Endothelial cell of umbilical vein (primary cell): ENCODE data around the gene PFAS. TPM values are rescaled to one million over a fixed set of nuclear protein-coding genes. Genes with fewer than 3 reads are reported as not detected.
A peak's percentile ranks its signal among the peaks of the same experiment; 100 is the strongest.

Source experiments
- BruUV-seq: library from RNA; stranded (reverse); fragments of 400-500 nt; replicated peaks from 2 replicates; lab custom pipeline; 2021; lab: Mats Ljungman, UMichigan
- CTCF ChIA-PET: fragments of 300-600, 350-600 bp; sonication (Branson Sonifier 250); formaldehyde crosslinking; loops from one replicate; lab custom pipeline; 2021; ENCODE audit warnings: antibody characterized with exemption, inconsistent platforms; lab: Charles Lee
- POLR2A ChIA-PET: fragments of 300-600, 350-600 bp; sonication (Branson Sonifier 250); formaldehyde crosslinking; loops from one replicate; lab custom pipeline; 2021; ENCODE audit warnings: antibody characterized with exemption, inconsistent platforms; lab: Charles Lee
- DNase-seq: peaks from one replicate; pipeline ENCODE4 v3.0.0-alpha.2; 2011; ENCODE audit warnings: low read depth, low spot score
- FAIRE-seq: peaks from 2 replicates; lab custom pipeline; 2011; peaks lifted over from hg19 to GRCh38; lab: Jason Lieb, UNC
- H2AFZ ChIP-seq: 2 replicates; pipeline ENCODE4 v1.6.0; 2012; ENCODE audit warnings: low read depth, low read length, control low read depth, inconsistent platforms
- H3K27ac ChIP-seq: 2 replicates; pipeline ENCODE4 v1.5.1; 2011; ENCODE audit warnings: low read depth, mild to moderate bottlenecking, control low read depth, low read length, moderate library complexity; ENCODE audit not compliant: insufficient read depth
- H3K27me3 ChIP-seq, 2 experiments: 2 replicates each; pipeline versions ENCODE4 v1.6.0 to v1.6.1; 2011; ENCODE audit warnings: low read length in 2 of 2, mixed read lengths in 1 of 2; ENCODE audit not compliant: control insufficient read depth in 2 of 2, insufficient read depth in 2 of 2
- H3K36me3 ChIP-seq, 2 experiments: 2 replicates in 1 of 2; 3 replicates in 1 of 2; pipeline ENCODE4 v1.5.1; 2011; ENCODE audit warnings: low read length in 2 of 2, mild to moderate bottlenecking in 1 of 2, moderate library complexity in 1 of 2; ENCODE audit not compliant: control insufficient read depth in 2 of 2, insufficient read depth in 2 of 2; ENCODE audit errors: extremely low read depth in 1 of 2
- H3K4me1 ChIP-seq: 3 replicates; pipeline ENCODE4 v1.5.1; 2011; ENCODE audit warnings: mild to moderate bottlenecking, low read length; ENCODE audit not compliant: control insufficient read depth, insufficient read depth; ENCODE audit errors: extremely low read depth
- H3K4me2 ChIP-seq: 2 replicates; pipeline ENCODE4 v1.6.1; 2011; ENCODE audit warnings: low read length, control low read depth, mixed read lengths; ENCODE audit not compliant: insufficient read depth
- H3K4me3 ChIP-seq, 3 experiments: fragments of 200-600 bp in 1 of 3; sonication (generic), shearing (Covaris generic) in 1 of 3; replicated peaks in 1 of 3; 2 replicates each; pipeline ENCODE4 v1.5.1; 2011 to 2016; ENCODE audit warnings: control low read depth in 3 of 3, low read length in 3 of 3, mild to moderate bottlenecking in 2 of 3, inconsistent platforms in 1 of 3, low read depth in 1 of 3, moderate library complexity in 1 of 3; ENCODE audit not compliant: insufficient read depth in 1 of 3
- H3K79me2 ChIP-seq: 2 replicates; pipeline ENCODE4 v1.6.0; 2012; ENCODE audit warnings: low read length, inconsistent platforms; ENCODE audit not compliant: control insufficient read depth, insufficient read depth
- H3K9ac ChIP-seq: replicated peaks from 2 replicates; pipeline ENCODE3; 2011; ENCODE audit warnings: low read length, control low read depth; ENCODE audit not compliant: insufficient read depth; ENCODE audit errors: extremely low read depth
- H3K9me1 ChIP-seq: replicated peaks from 3 replicates; pipeline ENCODE4 v1.6.0; 2011; ENCODE audit warnings: mild to moderate bottlenecking, low read length; ENCODE audit not compliant: control insufficient read depth, insufficient read depth; ENCODE audit errors: extremely low read depth
- H3K9me3 ChIP-seq: replicated peaks from 2 replicates; pipeline ENCODE4 v1.5.1; 2012; ENCODE audit warnings: low read length, inconsistent platforms; ENCODE audit not compliant: control insufficient read depth, insufficient read depth
- H4K20me1 ChIP-seq: replicated peaks from 2 replicates; pipeline ENCODE3; 2011; ENCODE audit warnings: mild to moderate bottlenecking, low read length; ENCODE audit not compliant: control insufficient read depth, insufficient read depth; ENCODE audit errors: extremely low read depth
- JUN ChIP-seq: IDR thresholded peaks from 2 replicates; pipeline ENCODE4 v1.6.1; 2011; ENCODE audit warnings: borderline replicate concordance, low read depth; ENCODE audit not compliant: insufficient read length, insufficient read depth
- MAX ChIP-seq: IDR thresholded peaks from 2 replicates; pipeline ENCODE4 v1.6.1; 2011; ENCODE audit not compliant: insufficient read depth, insufficient read length
- POLR2A ChIP-seq: IDR thresholded peaks from 2 replicates; pipeline ENCODE4 v1.6.1; 2012; ENCODE audit warnings: low read depth, mild to moderate bottlenecking, control low read depth, low read length
- POLR2AphosphoS5 ChIP-seq: IDR thresholded peaks from 2 replicates; pipeline ENCODE4 v1.6.1; 2012; ENCODE audit warnings: low read depth, mild to moderate bottlenecking, control low read depth, low read length, moderate library complexity; ENCODE audit not compliant: insufficient read depth
- dilution Hi-C: fragments of 300-500 bp; cut with MboI; formaldehyde crosslinking; loops from one replicate; pipeline ENCODE4 v1.15.0; 2019; ENCODE audit warnings: low sequenced_read_pairs; ENCODE audit not compliant: extremely low pct_ligation_motif_present
- intact Hi-C: fragments of 100-400 bp; cut with micrococcal nuclease; formaldehyde crosslinking; loops from one replicate; pipeline ENCODE4 v1.10.0; 2022
- polyA plus RNA-seq, 4 experiments: library from polyadenylated mRNA; depleted of rRNA in 3 of 4; stranded (reverse) in 3 of 4; unstranded in 1 of 4; fragments of >200 nt; gene quantifications; 2 replicates each; pipeline versions ENCODE4 v1.2.1 to v1.2.3, GENCODE V29; 2011 to 2012; ENCODE audit warnings: missing spikeins in 1 of 4
- total RNA-seq: library from RNA; stranded (reverse); gene quantifications from 2 replicates; pipeline ENCODE4 v1.2.3, GENCODE V29; 2021
- TF ChIP-seq, protein P1 (sequence below), 2 donors: IDR thresholded peaks; 1 replicate in 1 of 2; 2 replicates in 1 of 2; pipeline ENCODE4 v1.5.1; 2011; ENCODE audit warnings: low read length in 2 of 2, mild to moderate bottlenecking in 2 of 2, moderate library complexity in 2 of 2, control low read depth in 1 of 2, inconsistent platforms in 1 of 2, low read depth in 1 of 2; ENCODE audit not compliant: insufficient read depth in 1 of 2; ENCODE audit errors: extremely low read depth in 1 of 2

PFAS gene
- total and polyA plus RNA-seq, 2 donors (not counting 3 experiments of a cell fraction or from before 2014, with no cell fraction given), result 34.1 to 108 TPM

DNA sequence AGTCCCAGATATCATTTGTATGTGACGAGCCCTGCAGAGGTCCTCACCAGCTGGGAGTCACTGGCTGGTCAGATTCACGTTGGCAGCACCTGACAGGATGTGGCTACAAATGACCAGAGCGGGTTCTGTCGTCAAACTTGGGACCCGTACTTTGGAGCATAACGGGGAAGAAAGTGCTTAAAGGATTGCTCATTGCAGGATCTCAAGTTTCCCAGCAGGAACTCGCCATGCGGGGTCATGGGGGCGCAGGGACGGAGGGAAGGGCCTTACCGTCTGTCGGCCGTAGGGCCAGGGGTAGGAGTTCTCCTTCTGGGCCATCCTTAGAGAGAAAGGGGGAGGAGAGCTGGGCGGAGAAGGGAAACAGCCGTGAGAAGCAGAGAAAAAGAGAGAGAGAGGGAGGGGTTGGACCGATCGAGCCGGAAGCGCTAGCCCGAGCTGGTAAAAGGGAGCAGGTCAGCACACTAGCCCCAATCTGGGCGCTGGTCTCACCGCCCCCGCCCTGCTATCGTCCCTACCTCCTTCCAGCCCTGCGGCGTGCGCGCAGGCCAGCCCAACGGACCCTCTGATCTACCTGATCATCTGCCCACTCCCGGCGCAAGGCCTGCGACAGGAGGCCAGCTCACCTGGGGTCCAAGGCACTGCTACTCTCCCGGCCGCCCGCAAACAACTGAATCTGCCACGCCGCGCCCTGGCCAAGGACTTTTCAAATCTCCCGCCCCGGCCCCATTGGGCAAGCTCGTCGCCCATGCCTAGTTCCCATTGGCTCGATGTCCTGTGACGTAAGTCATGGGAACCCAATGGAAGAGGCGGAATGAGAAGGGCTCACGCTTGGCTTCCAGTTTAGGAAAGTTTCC lies 39.0 kb upstream of the PFAS start, which contains the start of gene AURKB:
Gene AURKB (minus strand): TSS at position 669 of the 854 bp plus-strand sequence. CDS start 351 bp downstream, at position 318.
- DNase-seq, result peak; percentile 94
- dilution Hi-C loops (no loop called here), intact Hi-C loops (loop anchor here (1.0 kb wide), 3 partner anchors 10 to 23 kb away; no protein-coding TSS in a partner anchor)
- Histone ChIP-seq H3K9ac (peak within 1 kb of the TSS; percentile 77), H3K27me3 (no peaks in the 10 kb centered on the region), H3K27ac (peak within 1 kb of the TSS; percentile 62), H3K9me1 (no peaks in the 10 kb centered on the region), H4K20me1 (no peaks in the 10 kb centered on the region), H3K79me2 (peaks cover 33% of the 10 kb centered on the region), H3K4me2 (peak within 1 kb of the TSS; percentile 74), H3K4me3 (peak within 1 kb of the TSS; percentile 39 to 78 (median 77)), H2AFZ (peak within 1 kb of the TSS; percentile 72), H3K4me1 (peaks cover 13% of the 10 kb centered on the region), H3K9me3 (no peaks in the 10 kb centered on the region), H3K36me3 (peaks cover 2 to 4% of the 10 kb centered on the region in 2 experiments)
- TF ChIP-seq POLR2A, result peak; percentile 73
- TF ChIP-seq POLR2AphosphoS5, result peak; percentile 77
- TF ChIP-seq JUN, result no peak
- TF ChIP-seq MAX, result peak; percentile 88
- TF ChIP-seq, protein P1, sequence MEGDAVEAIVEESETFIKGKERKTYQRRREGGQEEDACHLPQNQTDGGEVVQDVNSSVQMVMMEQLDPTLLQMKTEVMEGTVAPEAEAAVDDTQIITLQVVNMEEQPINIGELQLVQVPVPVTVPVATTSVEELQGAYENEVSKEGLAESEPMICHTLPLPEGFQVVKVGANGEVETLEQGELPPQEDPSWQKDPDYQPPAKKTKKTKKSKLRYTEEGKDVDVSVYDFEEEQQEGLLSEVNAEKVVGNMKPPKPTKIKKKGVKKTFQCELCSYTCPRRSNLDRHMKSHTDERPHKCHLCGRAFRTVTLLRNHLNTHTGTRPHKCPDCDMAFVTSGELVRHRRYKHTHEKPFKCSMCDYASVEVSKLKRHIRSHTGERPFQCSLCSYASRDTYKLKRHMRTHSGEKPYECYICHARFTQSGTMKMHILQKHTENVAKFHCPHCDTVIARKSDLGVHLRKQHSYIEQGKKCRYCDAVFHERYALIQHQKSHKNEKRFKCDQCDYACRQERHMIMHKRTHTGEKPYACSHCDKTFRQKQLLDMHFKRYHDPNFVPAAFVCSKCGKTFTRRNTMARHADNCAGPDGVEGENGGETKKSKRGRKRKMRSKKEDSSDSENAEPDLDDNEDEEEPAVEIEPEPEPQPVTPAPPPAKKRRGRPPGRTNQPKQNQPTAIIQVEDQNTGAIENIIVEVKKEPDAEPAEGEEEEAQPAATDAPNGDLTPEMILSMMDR (IDR thresholded peaks at IDR 0.05; ENCODE audit: extremely low read depth in 1 of 2, insufficient read depth in 1 of 2, low read depth in 1 of 2, low read length in 2 of 2), result no peak
- TSS peak; percentile 84 for BruUV-seq
- ChIA-PET POLR2A (interaction anchor here (0.6 to 2.3 kb wide), 7 partner anchors 11 to 226 kb away, joined by 3 to 14 read pairs (median 4); partner anchors contain the start of genes BORCS6, CTC1 and NDEL1), CTCF (interaction anchor here (0.6 to 2.1 kb wide), 9 partner anchors 8 to 38 kb away, joined by 3 to 10 read pairs (median 4); partner anchors contain the start of genes BORCS6 and CTC1)
- FAIRE-seq, result peak; percentile 99
